PC-3 (cell line): ENCODE results near the gene EIF4A3. TPM values are rescaled to one million over a fixed set of nuclear protein-coding genes. Genes with fewer than 3 reads are reported as not detected.

ENCODE experiments used
- ATAC-seq: fragments of 200-7000 bp; cut with Tn5 transposase; 2 replicates; pipeline ENCODE4 v1.9.1; 2020; ENCODE audit warnings: mild to moderate bottlenecking, moderate library complexity
- BruUV-seq: library from RNA; stranded (reverse); fragments of 400-500 nt; replicated peaks from 2 replicates; lab custom pipeline; 2021; lab: Mats Ljungman, UMichigan
- CTCF ChIA-PET: fragments of 300-600 bp; sonication (Branson Sonifier 250); formaldehyde crosslinking; loops from one replicate; lab custom pipeline; 2022; ENCODE audit warnings: antibody characterized with exemption; lab: Charles Lee
- POLR2A ChIA-PET: fragments of 300-600 bp; sonication (Branson Sonifier 250); formaldehyde crosslinking; loops from one replicate; lab custom pipeline; 2022; ENCODE audit warnings: antibody characterized with exemption; ENCODE audit not compliant: unreplicated experiment; lab: Charles Lee
- DNase-seq: peaks from one replicate; pipeline ENCODE4 v3.0.0-alpha.2; 2015
- H2AFZ ChIP-seq: fragments of 300-600 bp; sonication (generic); 2 replicates; pipeline ENCODE4 v1.6.0; 2016; ENCODE audit warnings: antibody characterized with exemption, low read length
- H3F3A ChIP-seq: fragments of 300-600 bp; sonication (generic); one replicate; pipeline ENCODE4 v1.6.0; 2017; ENCODE audit warnings: antibody characterized with exemption, low read length, control low read depth, mild to moderate bottlenecking; ENCODE audit not compliant: unreplicated experiment
- H3K27ac ChIP-seq: fragments of 300-600 bp; sonication (generic); 2 replicates; pipeline ENCODE4 v1.5.1; 2016; ENCODE audit warnings: mild to moderate bottlenecking, low read length
- H3K27me3 ChIP-seq: fragments of 300-600 bp; sonication (generic); 2 replicates; pipeline ENCODE4 v1.6.1; 2016; ENCODE audit warnings: low read length, mixed read lengths
- H3K36me3 ChIP-seq: fragments of 300-600 bp; sonication (generic); 2 replicates; pipeline ENCODE4 v1.6.1; 2016; ENCODE audit warnings: low read depth, mixed run types, low read length, mixed read lengths
- H3K4me1 ChIP-seq: fragments of 300-600 bp; sonication (generic); 2 replicates; pipeline ENCODE4 v1.5.1; 2016; ENCODE audit warnings: low read length; ENCODE audit not compliant: insufficient read depth
- H3K4me2 ChIP-seq: fragments of 300-600 bp; sonication (generic); 2 replicates; pipeline ENCODE4 v1.6.0; 2016; ENCODE audit warnings: low read length
- H3K4me3 ChIP-seq: fragments of 300-600 bp; sonication (generic); 2 replicates; pipeline ENCODE4 v1.5.1; 2016; ENCODE audit warnings: mild to moderate bottlenecking, low read length, mixed read lengths
- H3K79me2 ChIP-seq: fragments of 300-600 bp; sonication (generic); 2 replicates; pipeline ENCODE4 v1.6.1; 2017; ENCODE audit warnings: low read length, mixed read lengths
- H3K9ac ChIP-seq: fragments of 300-600 bp; sonication (generic); 2 replicates; pipeline ENCODE4 v1.6.0; 2016; ENCODE audit warnings: mild to moderate bottlenecking, low read length
- H3K9me2 ChIP-seq: fragments of 300-600 bp; sonication (generic); replicated peaks from 2 replicates; pipeline ENCODE4 v1.6.1; 2016; ENCODE audit warnings: mixed run types, low read length, mixed read lengths
- H3K9me3 ChIP-seq: fragments of 300-600 bp; sonication (generic); 2 replicates; pipeline ENCODE4 v1.6.1; 2016; ENCODE audit warnings: low read length, mixed read lengths
- H4K20me1 ChIP-seq: fragments of 300-600 bp; sonication (generic); 2 replicates; pipeline ENCODE4 v1.6.1; 2016; ENCODE audit warnings: low read length, mixed read lengths
- EZH2 ChIP-seq: fragments of 300-600 bp; sonication (generic); IDR thresholded peaks from one replicate; pipeline ENCODE4 v1.6.1; 2017; ENCODE audit warnings: antibody characterized with exemption, mild to moderate bottlenecking, low read length; ENCODE audit not compliant: unreplicated experiment
- EZH2phosphoT487 ChIP-seq: fragments of 300-600 bp; sonication (generic); IDR thresholded peaks from 2 replicates; pipeline ENCODE4 v1.6.1; 2018; ENCODE audit warnings: mild to moderate bottlenecking, antibody characterized with exemption, low read length, borderline replicate concordance
- intact Hi-C: fragments of 100-400 bp; cut with micrococcal nuclease; formaldehyde crosslinking; loops from 2 replicates; pipeline ENCODE4 v1.9.0; 2023
- total RNA-seq: library from RNA; depleted of rRNA; stranded (reverse); fragments of >200 nt; gene quantifications from 2 replicates; pipeline ENCODE4 v1.2.3, GENCODE V29; 2014
- TF ChIP-seq, protein P1 (sequence below): fragments of 300-600 bp; sonication (generic); conservative IDR thresholded peaks from 2 replicates; pipeline ENCODE4 v1.5.1; 2017; ENCODE audit warnings: antibody characterized with exemption, low read depth, mild to moderate bottlenecking, low read length

Gene EIF4A3
- total RNA-seq, 1 experiment from 2014 or later, result 167 TPM

DNA sequence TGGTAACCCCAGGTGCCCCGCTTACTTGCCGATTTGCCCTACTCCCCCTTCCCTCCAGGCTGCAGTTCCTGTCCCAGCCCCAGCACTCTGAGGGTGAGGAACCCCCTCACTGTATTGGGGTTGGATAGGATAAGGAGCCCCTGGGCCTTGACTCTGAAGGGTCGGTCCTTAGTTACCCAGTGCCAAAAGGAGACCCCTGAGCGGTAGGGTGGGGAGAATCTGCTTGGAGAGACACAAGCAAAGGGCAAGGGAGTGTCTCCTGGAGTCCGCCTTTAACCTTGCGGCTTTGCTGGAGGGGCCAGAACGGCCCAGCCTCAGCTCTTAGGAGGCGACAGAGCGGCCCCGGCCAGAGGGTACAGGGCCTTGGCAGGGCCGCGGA is 35.9 kb upstream of the EIF4A3 start:
- intact Hi-C loops, result no loop called here
- H3K9me3 ChIP-seq, result no peaks in the 10 kb centered on the region
- no peak overlapping the region for H3K4me2 ChIP-seq
- no peak for TF ChIP-seq EZH2
- TF ChIP-seq EZH2phosphoT487, result no peak
- TF ChIP-seq, protein P1, sequence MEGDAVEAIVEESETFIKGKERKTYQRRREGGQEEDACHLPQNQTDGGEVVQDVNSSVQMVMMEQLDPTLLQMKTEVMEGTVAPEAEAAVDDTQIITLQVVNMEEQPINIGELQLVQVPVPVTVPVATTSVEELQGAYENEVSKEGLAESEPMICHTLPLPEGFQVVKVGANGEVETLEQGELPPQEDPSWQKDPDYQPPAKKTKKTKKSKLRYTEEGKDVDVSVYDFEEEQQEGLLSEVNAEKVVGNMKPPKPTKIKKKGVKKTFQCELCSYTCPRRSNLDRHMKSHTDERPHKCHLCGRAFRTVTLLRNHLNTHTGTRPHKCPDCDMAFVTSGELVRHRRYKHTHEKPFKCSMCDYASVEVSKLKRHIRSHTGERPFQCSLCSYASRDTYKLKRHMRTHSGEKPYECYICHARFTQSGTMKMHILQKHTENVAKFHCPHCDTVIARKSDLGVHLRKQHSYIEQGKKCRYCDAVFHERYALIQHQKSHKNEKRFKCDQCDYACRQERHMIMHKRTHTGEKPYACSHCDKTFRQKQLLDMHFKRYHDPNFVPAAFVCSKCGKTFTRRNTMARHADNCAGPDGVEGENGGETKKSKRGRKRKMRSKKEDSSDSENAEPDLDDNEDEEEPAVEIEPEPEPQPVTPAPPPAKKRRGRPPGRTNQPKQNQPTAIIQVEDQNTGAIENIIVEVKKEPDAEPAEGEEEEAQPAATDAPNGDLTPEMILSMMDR, result no peak
- no peaks in the 10 kb centered on the region for H3K79me2 ChIP-seq
- no peak for ATAC-seq
- POLR2A ChIA-PET, result no interaction called here
- BruUV-seq, result no TSS peak
- H3K27me3 ChIP-seq, result no peaks in the 10 kb centered on the region
- H3K9me2 ChIP-seq, result no peaks in the 10 kb centered on the region
- no peak overlapping the region for H3K4me3 ChIP-seq
- H3K4me1 ChIP-seq, result peaks cover 10% of the 10 kb centered on the region
- H4K20me1 ChIP-seq, result no peaks in the 10 kb centered on the region
- DNase-seq, result no peak
- H3K36me3 ChIP-seq, result no peaks in the 10 kb centered on the region
- H3K9ac ChIP-seq, result no peak overlapping the region
- no peak overlapping the region for H2AFZ ChIP-seq
- H3K27ac ChIP-seq, result no peak overlapping the region
- CTCF ChIA-PET, result no interaction called here
- H3F3A ChIP-seq, result no peaks in the 10 kb centered on the region

DNA sequence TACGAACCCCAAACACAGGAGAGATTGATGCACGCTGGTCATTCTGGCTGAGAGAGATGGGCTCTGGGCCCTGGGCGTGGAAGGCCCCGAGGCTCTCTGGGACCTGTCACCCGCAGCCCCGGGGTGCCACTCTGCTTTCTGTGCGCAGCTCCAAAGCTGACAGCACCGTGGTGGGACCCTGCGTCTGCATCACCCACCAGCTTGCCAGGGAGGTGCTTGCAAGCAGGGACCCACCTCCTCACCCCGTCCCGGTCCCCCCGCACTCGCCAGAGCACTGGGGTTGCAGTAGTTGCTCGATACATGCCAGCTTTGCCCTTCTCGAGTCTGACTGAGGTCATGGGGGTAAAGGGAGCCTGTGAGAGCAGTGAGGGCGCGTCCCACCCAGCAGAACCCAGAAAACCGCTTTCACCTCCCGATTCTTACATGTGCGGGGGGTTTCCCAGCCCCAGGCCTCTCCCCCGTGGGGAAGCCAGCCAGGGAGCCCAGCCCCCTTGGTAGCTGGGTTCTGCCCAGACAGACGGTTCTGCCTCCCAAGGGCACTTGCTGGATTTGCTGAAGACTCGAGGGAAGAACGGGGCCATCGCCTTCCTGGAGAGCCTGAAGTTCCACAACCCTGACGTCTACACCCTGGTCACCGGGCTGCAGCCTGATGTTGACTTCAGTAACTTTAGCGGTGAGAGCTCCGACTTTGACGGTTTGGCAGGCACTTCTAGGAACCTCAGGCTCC is 35.4 kb upstream of the EIF4A3 start:
- POLR2A ChIA-PET, result no interaction called here
- Histone ChIP-seq H3F3A (no peaks in the 10 kb centered on the region), H3K9me2 (no peaks in the 10 kb centered on the region), H2AFZ (no peak overlapping the region), H3K27me3 (no peaks in the 10 kb centered on the region), H3K9ac (no peak overlapping the region), H3K4me1 (peaks cover 5% of the 10 kb centered on the region), H4K20me1 (no peaks in the 10 kb centered on the region), H3K9me3 (no peaks in the 10 kb centered on the region), H3K4me2 (no peak overlapping the region), H3K36me3 (no peaks in the 10 kb centered on the region), H3K27ac (no peak overlapping the region), H3K4me3 (no peak overlapping the region), H3K79me2 (no peaks in the 10 kb centered on the region)
- ATAC-seq (no peak), DNase-seq (no peak)
- intact Hi-C loops, result no loop called here
- TF ChIP-seq, protein P1, result no peak
- TF ChIP-seq EZH2, result no peak
- CTCF ChIA-PET, result no interaction called here
- no TSS peak for BruUV-seq

DNA sequence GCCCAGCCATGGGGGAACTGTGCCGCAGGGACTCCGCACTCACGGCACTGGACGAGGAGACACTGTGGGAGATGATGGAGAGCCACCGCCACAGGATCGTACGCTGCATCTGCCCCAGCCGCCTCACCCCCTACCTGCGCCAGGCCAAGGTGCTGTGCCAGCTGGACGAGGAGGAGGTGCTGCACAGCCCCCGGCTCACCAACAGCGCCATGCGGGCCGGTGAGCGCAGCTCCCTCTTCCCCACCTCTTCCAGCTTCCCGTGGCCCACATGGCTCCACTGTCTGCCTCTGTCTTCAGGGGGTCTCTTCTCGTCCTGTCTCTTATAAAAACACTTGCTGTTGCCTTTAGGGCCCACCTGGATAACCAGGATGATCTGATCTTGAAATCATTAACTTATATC is 34.5 kb upstream of the EIF4A3 start:
- ATAC-seq (no peak), DNase-seq (no peak)

More for the DNA sequence above, 34.5 kb upstream of the EIF4A3 start:
- no TSS peak for BruUV-seq
- Histone ChIP-seq H4K20me1 (no peaks in the 10 kb centered on the region), H3K9me2 (no peaks in the 10 kb centered on the region), H3K27me3 (no peaks in the 10 kb centered on the region), H3K4me1 (no peaks in the 10 kb centered on the region), H3K79me2 (no peaks in the 10 kb centered on the region), H3K27ac (no peak overlapping the region), H3K4me3 (no peak overlapping the region), H3K9me3 (no peaks in the 10 kb centered on the region), H3F3A (no peaks in the 10 kb centered on the region), H3K4me2 (no peak overlapping the region), H2AFZ (no peak overlapping the region), H3K9ac (no peak overlapping the region), H3K36me3 (no peaks in the 10 kb centered on the region)
- TF ChIP-seq, protein P1, result no peak
- TF ChIP-seq EZH2phosphoT487, result no peak
- no peak for TF ChIP-seq EZH2
- ChIA-PET POLR2A (no interaction called here), CTCF (no interaction called here)
- intact Hi-C loops, result no loop called here
